ENCODE measurements around the gene PTBP2. TPM values are rescaled to one million over a fixed set of nuclear protein-coding genes. Genes with fewer than 3 reads are reported as not detected.

PTBP2 gene
- total RNA-seq, 1 donor from 2014 or later: 40.6 TPM

- Mint-ChIP-seq H3K27ac (no peak overlapping the region), H3K36me3 (no peaks in the 10 kb centered on the region)
Observed at GRCh38 chr1:96710708-96711477, 10.7 kb upstream of the PTBP2 start.

GRCh38 chr1:96713649-96714048 lies 7.9 kb upstream of the PTBP2 start:
- Mint-ChIP-seq H3K9me3 (no peaks in the 10 kb centered on the region), H3K36me3 (no peaks in the 10 kb centered on the region), H3K27me3 (no peaks in the 10 kb centered on the region), H3K4me1 (ENCODE audit: unreplicated experiment) (no peaks in the 10 kb centered on the region), H3K27ac (no peak overlapping the region), H3K4me3 (no peak overlapping the region)
- TF ChIP-seq CTCF (conservative IDR thresholded peaks at IDR 0.05): no peak
- DNase-seq (ENCODE audit: extremely low spot score, unreplicated experiment): no peak

More at GRCh38 chr1:96710708-96711477, 10.7 kb upstream of the PTBP2 start:
- Mint-ChIP-seq H3K27me3 (no peaks in the 10 kb centered on the region), H3K9me3 (no peaks in the 10 kb centered on the region), H3K4me1 (ENCODE audit: unreplicated experiment) (no peaks in the 10 kb centered on the region), H3K4me3 (no peak overlapping the region)
- DNase-seq (ENCODE audit: extremely low spot score, unreplicated experiment): no peak
- no peak for TF ChIP-seq CTCF (conservative IDR thresholded peaks at IDR 0.05)

- no peak for TF ChIP-seq CTCF (conservative IDR thresholded peaks at IDR 0.05)
- H3K9me3 Mint-ChIP-seq: no peaks in the 10 kb centered on the region
- H3K27ac Mint-ChIP-seq: no peak overlapping the region
- no peaks in the 10 kb centered on the region for H3K27me3 Mint-ChIP-seq
- no peak for DNase-seq (ENCODE audit: extremely low spot score, unreplicated experiment)
- no peak overlapping the region for H3K4me3 Mint-ChIP-seq
- no peaks in the 10 kb centered on the region for H3K4me1 Mint-ChIP-seq (ENCODE audit: unreplicated experiment)
- H3K36me3 Mint-ChIP-seq: no peaks in the 10 kb centered on the region
Observed at GRCh38 chr1:96714881-96715280, 6.7 kb upstream of the PTBP2 start.

- TF ChIP-seq CTCF (conservative IDR thresholded peaks at IDR 0.05): no peak
Observed at GRCh38 chr1:96715482-96715881, 6.1 kb upstream of the PTBP2 start.

GRCh38 chr1:96721053-96721415 lies 550 bp upstream of the PTBP2 start:
- no peaks in the 10 kb centered on the region for H3K27me3 Mint-ChIP-seq
- TF ChIP-seq CTCF (conservative IDR thresholded peaks at IDR 0.05): no peak
- peak overlapping the region; percentile 96 for H3K4me3 Mint-ChIP-seq
- H3K27ac Mint-ChIP-seq: peak overlapping the region; percentile 93
- no peak for DNase-seq (ENCODE audit: extremely low spot score, unreplicated experiment)
- peaks cover 3% of the 10 kb centered on the region for H3K9me3 Mint-ChIP-seq
- H3K4me1 Mint-ChIP-seq (ENCODE audit: unreplicated experiment): peaks cover 17% of the 10 kb centered on the region
- H3K36me3 Mint-ChIP-seq: peaks cover 15% of the 10 kb centered on the region

More at GRCh38 chr1:96715482-96715881, 6.1 kb upstream of the PTBP2 start:
- no peaks in the 10 kb centered on the region for H3K9me3 Mint-ChIP-seq
- no peaks in the 10 kb centered on the region for H3K4me1 Mint-ChIP-seq (ENCODE audit: unreplicated experiment)
- DNase-seq (ENCODE audit: extremely low spot score, unreplicated experiment): no peak
- H3K27ac Mint-ChIP-seq: no peak overlapping the region
- no peaks in the 10 kb centered on the region for H3K36me3 Mint-ChIP-seq
- no peak overlapping the region for H3K4me3 Mint-ChIP-seq
- H3K27me3 Mint-ChIP-seq: no peaks in the 10 kb centered on the region
